ENCODE results near the gene TAF5.
"Not testable (repeated sequence)": the region's sequence is repeated elsewhere in the genome, so short reads cannot be mapped to it uniquely, and the experiment has no call there.

The TAF5 gene

DNA sequence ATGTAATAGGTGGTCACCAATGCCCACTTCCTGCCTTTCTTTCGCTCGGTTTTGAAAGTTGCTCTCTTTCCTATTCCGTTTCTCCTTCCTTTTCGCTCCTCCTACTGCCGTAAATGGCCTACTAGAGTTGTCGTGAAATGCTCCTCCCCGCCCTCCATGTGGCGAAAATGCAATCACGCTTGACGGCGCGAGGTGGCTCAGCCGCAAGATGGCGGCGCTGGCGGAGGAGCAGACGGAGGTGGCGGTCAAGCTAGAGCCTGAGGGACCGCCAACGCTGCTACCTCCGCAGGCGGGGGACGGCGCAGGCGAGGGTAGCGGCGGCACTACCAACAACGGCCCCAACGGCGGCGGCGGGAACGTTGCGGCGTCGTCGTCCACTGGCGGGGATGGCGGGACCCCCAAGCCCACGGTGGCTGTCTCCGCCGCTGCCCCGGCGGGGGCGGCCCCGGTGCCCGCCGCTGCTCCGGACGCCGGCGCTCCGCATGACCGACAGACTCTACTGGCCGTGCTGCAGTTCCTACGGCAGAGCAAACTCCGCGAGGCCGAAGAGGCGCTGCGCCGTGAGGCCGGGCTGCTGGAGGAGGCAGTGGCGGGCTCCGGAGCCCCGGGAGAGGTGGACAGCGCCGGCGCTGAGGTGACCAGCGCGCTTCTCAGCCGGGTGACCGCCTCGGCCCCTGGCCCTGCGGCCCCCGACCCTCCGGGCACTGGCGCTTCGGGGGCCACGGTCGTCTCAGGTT, at the start of gene TAF5:
TAF5 (plus strand) TSS at position 195 of the 737 bp plus-strand sequence; CDS start at position 209, 14 bp downstream.
- DNase-seq = peak; percentile 95

DNA sequence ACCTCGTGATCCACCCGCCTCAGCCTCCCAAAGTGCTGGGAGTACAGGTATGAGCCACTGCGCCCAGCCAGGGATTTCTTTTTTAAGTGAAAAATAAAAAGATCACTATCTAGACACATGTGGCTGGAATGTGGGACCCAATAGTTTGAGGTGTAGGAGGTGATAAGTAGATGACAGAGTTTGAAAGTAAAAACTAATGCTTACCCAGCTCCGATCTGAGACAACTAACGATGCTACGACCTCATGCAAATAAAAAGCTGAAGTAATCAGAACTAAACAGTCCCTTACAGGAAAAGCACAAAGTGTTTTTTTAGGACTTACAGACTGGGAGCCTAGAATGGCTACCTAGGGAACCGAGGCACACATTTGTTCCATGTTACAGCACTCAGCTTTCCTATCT, 39.9 kb upstream of the TAF5 start:
- DNase-seq = no peak

- peak; percentile 35 for DNase-seq
These were observed 33.7 kb upstream of the TAF5 start for GRCh38 chr10:103333934-103334520.

- no peak for DNase-seq
These were observed 33.2 kb upstream of the TAF5 start for GRCh38 chr10:103334567-103334966.

- DNase-seq = no peak
These were observed 31.4 kb upstream of the TAF5 start for GRCh38 chr10:103336370-103336769.

GRCh38 chr10:103350175-103350516, 17.6 kb upstream of the TAF5 start:
- DNase-seq = no peak

DNA sequence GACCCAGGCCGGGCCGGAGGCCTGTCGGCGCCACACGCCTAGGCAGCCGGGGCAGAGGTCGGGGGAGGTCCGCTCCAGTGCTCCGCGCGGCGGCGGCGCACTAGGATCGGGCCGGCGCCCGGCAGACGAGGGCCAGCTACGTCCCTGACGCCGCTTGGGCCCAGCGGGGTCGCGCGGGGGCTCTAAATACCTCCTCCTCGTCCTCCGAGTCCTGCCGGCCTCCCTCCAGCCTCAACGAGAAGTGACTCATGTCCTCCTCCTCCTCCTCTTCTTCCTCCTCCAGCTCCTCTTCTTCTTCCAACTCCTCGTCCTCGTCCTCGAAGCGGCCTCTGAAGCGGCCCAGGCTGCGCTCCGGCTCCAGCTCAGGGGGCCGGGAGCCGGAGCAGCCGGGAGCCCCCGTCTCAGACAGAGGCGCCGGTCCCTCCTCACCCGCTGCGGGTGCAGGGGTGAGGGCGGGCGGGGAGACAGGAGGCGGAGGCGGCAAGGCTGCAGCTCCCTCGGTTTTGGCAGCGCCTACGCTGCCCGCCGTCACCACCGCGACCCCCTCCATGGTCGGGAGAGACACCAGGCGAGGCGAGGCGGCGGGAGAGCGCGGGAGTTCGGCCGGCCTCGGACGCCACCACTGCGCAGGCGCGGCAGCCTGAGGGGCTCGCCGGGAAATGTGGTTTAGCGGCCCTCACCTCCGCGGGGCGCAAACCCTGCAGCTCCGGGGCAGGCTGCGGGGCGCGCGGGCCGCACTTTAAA, 17.1 kb upstream of the TAF5 start, which contains the start of gene PCGF6:
PCGF6 (minus strand) TSS at position 624 of the 744 bp plus-strand sequence; CDS start at position 550, 74 bp downstream.
- peak; percentile 64 for DNase-seq

DNA sequence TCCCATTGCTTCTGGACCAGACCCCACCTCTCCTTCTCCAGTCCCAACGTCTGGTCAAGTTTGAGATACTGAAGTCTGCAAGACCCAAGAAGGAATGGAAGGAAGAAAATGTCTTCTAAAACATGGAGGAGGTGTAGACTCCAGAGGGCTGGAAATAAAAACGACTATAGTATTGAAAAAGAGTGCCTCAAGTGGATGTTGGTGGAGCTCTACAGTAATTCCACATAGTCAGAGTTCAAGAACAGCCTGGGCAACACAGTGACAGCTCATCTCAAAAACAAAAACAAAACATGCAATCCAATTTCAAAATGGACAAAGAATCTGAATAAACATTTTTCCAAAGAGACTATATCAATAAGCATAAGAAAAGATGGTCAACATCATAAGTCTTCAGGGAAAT, 14.5 kb upstream of the TAF5 start:
- DNase-seq = no peak

- not testable (repeated sequence) for DNase-seq
These were observed 13.2 kb upstream of the TAF5 start for GRCh38 chr10:103354567-103354966.

- DNase-seq = no peak
These were observed 11.7 kb upstream of the TAF5 start for GRCh38 chr10:103355906-103356599.

GRCh38 chr10:103359493-103359892, 8.3 kb upstream of the TAF5 start:
- DNase-seq = not testable (repeated sequence)

- DNase-seq = not testable (repeated sequence)
These were observed 7.0 kb upstream of the TAF5 start for GRCh38 chr10:103360791-103361190.

DNA sequence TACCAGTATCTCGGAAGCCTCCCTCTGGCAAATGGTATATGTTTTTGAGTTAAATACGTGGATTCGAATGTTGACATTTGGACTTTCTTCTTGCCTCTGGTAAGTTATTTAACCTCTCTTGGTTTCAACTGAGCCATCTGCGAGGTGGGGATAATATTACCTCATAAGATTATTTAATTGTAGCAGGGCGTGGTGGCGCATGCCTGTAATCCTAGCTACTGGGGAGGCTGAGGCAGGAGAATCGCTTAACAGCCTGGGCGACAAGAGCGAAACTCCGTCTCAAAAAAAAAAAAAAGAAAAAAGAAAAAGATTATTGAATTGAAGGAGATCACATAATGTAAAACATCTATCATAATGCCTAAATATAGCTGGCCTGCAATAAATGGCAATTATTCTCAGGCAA, 396 bp upstream of the TAF5 start:
- DNase-seq = no peak

- DNase-seq = no peak
These were observed 5.8 kb downstream of the TAF5 start for GRCh38 chr10:103373544-103373943.

DNA sequence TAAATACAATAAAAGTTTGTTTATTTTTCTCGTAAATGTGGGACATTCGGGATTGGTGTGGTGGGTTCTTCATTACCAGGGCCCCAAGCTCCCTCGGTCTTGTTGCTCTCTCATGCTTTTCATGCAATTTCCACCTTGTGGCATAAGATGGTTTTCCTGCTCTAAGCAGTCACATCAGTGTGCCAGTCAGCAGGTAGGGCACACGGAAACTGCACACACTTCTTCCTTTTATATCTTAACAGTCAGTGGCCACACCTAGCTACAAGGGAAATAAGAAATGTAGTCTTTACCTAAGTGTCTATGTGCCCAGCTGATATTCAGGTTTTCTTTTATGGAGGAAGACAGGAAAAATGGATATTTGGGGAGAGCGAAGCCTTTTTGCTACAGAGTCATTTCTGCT, 6.5 kb downstream of the TAF5 start:
- DNase-seq = no peak

GRCh38 chr10:103382769-103383168, 15.0 kb downstream of the TAF5 start:
- no peak for DNase-seq

DNA sequence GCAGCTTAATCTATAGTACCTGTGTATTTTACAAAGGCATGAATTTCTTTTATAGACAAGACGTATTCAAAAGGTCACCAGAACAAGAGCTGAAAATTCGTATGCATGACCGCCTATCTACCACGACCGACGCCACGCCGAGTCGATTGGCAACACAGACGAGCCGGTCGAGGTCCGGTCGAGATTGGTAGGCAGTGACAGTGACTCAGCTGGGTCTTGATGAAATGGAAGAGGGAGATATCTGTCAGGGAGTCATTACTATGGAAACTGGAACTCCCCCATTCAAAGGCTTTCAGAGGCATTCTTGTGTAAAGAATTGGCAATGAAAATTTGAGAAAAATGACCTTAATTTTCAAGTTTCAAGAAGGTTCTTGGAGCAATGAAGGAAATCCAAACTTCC, 26.4 kb downstream of the TAF5 start:
- no peak for DNase-seq

- no peak for DNase-seq
These were observed 27.9 kb downstream of the TAF5 start for GRCh38 chr10:103395754-103396066.

DNA sequence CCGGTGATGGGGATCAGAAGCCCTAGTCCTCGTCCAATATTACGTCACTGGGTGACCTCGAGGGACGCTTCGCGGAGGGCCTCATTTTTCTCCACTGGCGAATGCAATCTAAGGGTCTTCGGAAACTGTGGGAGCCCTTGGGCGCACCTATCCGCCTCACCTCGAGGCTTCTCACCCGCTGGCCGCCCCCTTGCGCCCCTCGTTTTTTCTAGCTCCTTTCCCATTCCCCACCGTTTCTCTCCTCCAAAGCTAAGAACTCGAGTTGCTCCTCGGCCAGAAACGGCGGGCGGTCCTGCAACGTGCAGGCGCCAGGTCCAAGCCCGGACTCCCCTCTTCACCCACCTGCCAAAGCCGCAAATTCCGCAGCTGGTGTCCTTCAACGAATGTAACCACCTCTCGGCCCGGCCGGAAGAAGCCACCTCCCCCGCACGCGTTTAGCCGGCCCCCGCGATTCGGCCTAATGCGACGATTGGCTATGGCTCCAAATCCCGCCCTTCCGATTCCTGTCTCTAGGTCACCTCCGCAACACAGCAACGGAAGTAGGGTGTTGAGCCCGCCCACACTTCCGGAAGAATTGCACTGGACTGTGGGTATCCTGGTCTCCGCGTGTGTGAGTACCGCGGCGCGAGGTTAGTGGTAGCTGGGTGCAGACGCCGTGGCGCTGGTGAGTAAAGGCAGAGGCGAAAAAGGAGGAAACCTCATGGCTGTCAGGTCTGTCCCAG, 28.5 kb downstream of the TAF5 start, which contains the start of the genes ATP5MK and PDCD11:
ATP5MK (minus strand) TSS at position 409 of the 722 bp plus-strand sequence. CDS start 4,018 bp downstream, outside the sequence.
PDCD11 (plus strand) TSS at position 560 of the 722 bp plus-strand sequence. CDS start 1,801 bp downstream, outside the sequence.
- DNase-seq = peak; percentile 96

DNA sequence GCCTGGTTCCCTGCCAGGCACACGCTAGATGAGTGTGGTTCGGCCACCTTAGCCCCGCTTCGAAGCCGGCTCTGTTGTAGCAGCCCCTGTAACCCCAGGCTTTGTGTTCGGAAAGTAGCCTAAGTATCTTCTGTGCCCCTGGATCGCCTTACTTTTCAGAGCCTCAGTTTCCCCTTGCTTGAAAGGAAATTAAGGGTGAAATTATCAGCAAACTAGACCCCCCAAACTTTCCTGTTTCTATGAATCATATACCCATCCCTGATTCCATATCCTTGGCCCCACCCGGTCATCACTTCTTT, 29.0 kb downstream of the TAF5 start:
- DNase-seq = no peak

GRCh38 chr10:103397191-103397825, 29.5 kb downstream of the TAF5 start:
- DNase-seq = no peak

DNA sequence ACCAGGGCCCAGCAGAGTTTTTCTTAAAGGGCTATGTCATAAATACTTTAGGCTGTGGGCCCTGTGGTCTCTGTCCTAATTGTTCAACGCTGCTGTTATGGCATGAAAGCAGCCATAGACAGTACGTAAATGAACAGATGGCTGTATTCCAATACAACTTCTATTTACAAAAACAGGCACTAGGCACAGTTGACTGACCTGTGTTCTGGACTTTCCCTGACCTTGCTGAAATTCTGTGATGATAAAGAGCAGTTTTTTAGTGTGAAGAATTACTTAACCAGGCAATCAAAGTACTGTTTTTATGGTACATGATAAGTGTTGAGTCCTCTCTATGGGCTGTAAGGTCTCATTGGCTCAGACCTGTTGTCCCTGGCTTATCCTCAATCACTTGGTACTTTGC, 45.8 kb downstream of the TAF5 start:
- no peak for DNase-seq
